GM20431 (cell line): ENCODE results near the gene CEP131.

Experiments used
- in situ Hi-C: fragments of 300-500 bp; cut with MseI, MboI; formaldehyde crosslinking; loops from one replicate; pipeline ENCODE4 v1.15.0; 2020; ENCODE audit warnings: low sequenced_read_pairs; ENCODE audit not compliant: unreplicated experiment

Gene CEP131

DNA sequence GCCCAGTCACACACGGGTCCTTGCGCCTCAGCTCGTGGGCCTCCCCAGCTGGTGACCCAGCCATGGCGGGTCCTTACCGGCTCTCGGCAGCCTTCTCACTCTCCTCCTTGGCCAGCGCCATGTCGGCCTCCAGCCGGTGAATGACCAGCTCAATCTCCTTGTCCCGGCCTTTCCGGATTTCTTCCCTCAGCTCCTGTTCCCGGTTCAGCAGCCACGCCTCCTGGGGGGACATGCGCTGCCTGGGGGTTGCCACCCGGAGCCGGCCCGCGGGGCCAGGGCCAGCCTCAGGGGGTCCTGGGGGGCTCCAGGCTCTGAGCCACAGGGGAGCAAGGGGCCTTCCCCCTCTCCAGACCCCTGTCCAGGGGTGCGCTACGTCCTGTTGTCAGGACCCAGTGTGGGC is 31.6 kb downstream of the CEP131 start:
- in situ Hi-C loops: no loop called here

DNA sequence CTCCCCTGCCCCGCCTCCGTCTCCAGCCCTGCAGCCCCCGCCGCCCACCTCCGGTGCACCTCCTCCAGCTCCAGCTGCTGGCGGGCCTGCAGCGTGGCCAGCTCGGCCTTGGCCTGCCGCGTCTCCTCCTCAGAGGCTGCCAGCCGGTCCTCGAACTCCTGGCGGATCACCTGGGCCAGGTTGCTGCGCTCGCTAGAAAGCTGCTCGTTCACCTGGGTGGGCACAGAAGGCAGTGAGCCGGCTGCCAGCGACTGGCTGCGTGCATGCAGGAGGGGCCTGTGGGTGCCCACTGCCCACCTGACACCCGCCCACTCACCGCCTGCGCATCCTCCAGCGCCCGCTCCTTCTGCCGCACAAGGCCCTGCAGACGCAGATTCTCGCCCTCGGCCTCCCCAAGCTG is 32.2 kb downstream of the CEP131 start:
- in situ Hi-C loops: no loop called here

DNA sequence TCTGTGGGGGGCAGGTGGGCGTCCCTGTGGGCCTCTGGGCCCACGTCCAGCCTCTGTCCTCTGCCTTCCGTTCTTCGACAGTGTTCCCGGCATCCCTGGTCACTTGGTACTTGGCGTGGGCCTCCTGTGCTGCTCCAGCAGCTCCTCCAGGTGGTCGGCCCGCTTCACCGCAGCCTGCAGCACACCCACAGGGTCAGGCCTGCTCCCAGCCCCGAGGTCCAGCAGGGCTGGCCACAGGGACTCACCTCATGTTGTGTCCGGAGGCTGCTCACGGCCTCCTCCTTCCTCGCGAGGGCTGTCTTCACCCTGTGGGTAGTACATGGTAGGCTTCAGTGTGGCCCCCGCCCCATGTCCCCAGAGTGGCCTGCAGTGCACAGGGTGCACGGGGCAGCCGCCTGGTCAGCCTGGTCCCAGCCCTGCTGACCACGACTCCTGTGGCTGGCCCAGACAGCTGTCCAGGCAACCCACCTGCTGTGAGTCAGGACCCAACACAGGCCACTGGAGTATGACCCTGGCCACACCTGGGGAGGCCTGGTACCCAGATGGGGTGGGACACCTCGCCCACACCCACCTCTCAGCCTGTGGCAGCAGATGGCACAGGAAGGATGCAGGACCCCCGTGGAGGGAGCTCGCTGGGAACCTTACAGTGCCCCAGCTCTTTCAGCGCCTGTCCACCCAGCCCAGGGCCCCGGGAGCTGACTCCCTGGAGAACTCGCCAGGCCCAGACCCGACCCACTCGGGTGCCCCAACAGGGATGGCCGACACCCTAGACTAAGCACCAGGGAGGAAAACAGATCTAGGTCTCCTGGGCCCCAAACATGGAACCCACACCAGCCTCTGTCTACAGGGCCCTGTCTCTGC is 32.9 kb downstream of the CEP131 start:
- in situ Hi-C loops: no loop called here

DNA sequence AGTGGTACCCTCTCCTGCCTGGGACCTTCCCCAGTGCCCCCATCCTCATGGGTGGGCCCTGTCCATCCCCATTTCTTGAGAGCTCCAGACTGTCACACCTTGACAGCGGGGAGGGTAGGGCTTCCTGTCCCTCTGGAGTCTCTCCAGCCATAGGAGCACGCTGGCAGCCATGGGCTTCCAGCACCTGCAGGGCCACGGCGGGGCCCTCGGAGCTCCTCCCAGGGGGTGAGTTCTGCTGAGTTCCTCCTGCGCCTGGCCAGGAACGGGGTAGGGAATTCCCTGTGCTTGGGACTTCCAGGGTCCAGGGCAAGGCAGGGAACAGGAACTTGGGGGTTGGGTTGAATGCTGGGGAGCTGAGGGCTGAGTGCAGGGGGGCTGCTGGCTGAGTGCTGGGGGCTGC is 33.7 kb downstream of the CEP131 start:
- in situ Hi-C loops: no loop called here

DNA sequence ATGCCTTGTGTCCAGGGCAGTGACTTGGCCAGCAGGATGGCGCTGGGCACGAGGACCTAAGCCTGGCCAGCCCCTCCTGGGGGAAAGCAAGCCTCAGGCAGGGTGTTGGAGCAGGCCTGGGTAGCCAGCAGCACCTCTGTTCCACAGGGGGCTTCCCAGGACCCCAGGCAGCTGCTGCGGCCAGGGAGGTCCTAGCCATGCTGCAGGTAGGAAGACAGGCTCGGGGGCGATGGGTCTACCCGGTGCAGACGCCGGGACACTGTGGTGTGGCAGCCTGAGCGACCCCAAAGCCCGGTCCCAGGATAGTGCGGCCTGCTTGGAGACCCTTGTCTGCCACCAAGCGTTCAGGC is 34.3 kb downstream of the CEP131 start:
- in situ Hi-C loops: no loop called here

DNA sequence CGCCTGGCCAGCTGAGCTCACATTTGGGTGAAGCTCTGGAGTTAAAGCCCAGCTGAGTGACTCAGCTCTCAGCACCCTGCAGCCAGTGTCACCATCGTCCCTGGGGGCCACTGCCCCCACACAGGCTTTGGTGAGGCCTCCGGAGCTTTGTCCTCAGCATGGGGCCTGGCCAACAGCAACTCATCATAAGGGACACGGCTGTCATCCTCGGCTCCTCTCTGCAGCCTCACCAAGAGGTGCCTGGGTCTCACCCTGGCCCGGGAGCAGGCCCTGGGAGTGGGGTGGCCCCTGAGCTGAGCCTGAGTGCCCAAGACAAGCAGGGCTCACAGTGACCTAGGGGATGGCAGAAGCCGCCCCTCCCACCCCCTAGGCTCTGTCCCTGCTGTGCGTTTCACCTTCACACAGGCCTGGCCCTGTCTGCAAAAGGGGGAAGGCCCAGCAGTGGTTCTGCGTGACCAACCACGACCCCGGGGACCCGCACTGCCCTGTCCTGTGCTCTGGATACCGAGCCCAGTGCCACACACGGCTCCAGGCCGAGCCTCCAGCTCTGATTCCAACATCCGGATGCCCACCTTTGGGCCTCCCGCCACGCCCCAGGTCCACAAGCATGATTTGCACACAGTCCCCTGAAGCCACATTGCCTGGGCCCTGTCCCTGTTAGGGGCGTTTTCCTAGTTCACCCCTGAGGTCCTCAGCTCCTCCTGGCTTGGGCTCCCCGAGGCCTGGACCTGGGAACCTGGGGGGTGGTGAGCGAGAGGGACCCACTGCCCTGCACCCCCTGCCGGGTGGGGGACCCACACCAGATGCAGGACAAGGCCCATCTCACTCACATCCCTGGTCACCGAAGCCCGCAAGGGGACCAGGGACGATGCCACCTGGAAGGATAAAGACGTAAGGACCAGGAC is 34.9 kb downstream of the CEP131 start:
- in situ Hi-C loops: no loop called here

DNA sequence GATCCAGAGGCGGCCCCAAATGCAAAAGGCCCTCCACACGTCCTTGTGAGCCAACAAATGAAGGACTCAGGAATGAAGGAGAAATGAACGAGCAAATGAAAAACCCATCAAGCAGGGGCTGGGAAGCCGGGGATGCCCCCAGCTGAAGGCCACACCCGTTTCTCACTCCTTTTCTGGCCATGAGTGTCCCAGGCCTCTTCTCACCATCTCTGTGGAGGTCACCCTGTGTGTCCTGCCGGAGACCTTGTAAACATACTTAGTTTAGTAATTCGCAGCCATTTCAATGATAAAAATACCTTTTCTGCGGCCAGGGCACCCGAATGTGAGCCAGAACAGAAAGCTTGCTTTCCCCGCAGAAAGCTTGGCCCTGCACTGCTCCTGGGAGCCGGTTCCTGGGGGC is 35.6 kb downstream of the CEP131 start:
- in situ Hi-C loops: no loop called here

DNA sequence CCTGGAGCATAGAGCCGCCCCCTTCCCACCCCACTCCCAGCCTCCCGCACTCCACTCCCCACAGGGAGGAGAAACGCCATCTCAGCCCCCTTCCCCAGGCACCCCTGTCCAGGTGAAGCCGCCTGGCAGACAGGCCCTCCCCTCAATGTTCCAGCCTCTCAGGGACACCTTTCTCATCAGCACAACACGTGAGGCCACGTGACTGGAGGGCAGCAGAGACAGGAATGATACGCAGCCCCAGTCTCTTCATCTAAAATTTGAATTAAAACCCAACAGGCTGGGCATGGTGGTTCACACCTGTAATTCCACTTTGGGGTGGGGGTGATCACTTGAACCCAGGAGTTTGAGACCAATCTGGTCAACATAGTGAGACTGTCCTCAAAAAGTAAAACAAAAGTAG is 36.6 kb downstream of the CEP131 start:
- in situ Hi-C loops: no loop called here

DNA sequence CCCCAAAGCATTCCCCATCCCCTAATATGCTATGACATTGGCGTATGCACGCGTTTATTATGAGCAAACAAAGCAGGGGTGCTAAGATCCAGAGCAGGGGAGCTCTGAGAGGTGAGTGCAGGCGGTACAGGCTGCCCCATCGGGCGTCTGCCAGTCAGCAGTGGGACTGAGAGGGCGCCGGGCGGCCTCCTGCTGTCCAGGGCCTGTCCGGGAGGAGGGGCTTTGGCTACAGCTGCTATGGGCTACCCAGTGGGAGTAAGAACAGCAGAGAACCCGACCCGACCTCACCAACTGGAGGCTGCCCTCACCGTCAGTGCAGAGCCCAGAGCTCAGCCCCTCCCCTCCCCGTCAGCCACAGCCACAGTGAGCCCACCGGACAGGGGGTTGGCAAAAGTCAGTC is 38.2 kb downstream of the CEP131 start:
- in situ Hi-C loops: no loop called here

DNA sequence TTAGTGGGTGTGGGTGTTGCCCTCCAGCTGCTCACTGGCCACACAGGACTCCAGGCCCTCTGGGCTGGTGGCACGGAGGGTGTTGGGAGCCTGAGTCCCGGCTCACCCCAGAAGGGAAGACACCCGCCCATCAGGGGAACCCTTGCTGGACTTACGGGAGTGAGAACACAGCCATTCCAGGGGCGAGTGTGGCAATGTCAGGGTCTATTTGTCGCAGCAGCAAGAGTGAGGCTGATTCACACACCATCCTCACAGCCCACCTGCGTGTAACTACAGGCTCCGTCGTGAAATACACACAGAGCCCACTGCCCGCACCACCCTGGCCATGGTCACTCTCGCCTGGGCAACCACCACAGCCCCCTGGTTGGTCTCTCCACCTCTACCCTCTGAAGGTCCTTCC is 39.0 kb downstream of the CEP131 start:
- in situ Hi-C loops: no loop called here

DNA sequence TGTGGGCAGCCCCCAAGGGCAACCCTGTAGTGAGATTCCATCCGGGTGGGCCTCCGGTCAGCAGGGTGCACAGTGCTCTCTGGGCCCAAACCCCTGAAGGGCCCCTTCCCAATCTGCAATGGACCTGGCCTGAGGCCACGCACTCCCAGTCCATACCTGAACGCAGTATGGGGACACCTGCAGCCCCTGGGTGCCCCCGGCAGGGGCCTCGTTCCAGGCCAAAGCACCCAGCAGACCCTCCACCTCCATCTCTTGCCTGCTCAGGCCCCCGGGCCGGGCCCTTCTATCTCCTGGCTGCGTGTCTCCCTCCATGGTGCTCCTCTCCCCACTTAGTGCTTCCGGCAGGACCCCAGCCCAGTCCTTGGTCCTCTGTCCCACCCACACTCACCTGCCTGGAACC is 39.4 kb downstream of the CEP131 start:
- in situ Hi-C loops: no loop called here

DNA sequence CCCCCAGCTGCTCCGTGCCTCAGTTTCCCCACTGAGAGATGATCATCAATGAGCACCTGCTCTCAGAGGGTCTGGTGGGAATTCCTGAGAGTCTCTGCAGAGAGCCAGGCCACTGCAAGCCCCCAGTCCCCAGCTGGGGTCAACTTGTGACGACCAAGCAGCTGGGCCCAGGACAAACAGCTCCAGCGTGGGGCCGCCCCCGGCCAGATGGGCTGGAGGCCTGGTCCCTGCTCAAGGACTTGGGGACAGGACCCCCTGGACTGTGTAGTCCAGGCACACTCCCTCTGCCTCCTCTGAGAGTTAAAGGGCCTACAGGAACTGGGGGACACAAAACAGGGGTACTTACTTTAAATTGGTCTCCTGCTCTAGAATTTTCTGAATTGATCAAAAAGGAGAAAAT is 40.2 kb downstream of the CEP131 start:
- in situ Hi-C loops: no loop called here

DNA sequence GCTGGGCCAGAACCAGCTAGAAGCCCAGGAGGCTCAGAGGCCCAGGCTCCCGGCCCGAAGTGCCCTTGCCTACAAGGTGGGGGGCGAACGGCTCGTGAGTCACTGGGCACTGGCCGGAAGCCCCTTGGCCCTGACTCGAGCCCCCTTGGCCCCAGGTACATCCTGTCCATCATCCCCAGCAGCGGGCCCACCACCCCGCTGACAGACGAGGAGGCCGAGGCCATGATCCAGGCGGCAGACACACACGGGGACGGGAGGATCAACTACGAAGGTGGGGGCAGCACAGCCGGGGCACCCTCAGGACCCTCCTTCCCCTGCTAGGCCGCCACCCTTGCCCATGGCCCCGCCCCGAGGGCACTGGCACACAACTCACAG is 41.0 kb downstream of the CEP131 start:
- in situ Hi-C loops: no loop called here

DNA sequence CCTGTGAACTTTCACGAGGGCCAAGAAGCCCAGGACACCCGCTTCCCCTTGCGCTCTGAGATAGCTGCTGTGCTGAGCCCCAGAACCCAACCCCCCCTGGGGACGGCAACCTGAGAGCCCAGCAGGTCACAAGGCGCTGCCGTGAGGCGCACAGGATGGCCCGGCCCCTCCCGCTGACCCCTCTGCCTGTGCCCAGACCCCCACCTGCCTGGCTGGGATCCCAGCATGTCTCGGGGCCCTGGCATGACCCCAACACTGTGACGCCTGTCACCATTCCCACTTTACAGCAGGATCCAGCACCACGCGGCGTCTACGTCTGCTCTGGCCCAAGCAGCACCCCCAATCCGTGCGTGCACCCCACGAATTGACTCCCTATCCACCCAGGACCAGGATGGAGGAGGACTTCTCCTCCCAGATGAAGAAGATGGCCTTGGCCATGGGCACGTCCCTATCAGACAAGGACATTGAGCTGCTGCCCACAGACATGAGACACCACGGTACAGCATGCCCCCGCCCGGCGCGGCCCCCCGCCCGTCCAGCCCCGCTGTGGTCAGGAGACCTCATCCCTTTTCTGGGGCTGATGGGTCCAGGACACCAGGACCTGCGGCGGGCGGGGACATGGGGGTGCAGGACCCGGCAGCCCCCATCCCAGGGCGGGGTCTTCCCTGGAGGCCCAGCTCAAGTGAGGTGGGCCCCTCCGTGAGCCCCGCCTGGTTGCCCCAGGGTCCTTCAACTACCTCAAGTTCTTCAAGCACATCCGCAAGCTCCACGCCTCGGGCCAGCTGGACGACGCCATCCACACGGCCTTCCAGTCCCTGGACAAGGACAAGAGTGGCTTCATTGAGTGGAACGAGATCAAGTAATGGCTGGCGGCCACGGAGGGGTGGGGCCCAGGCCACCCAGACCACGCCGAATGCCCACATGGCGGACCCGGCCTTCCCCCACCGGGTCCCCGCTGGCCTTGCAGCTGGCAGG is 41.6 kb downstream of the CEP131 start:
- in situ Hi-C loops: no loop called here

DNA sequence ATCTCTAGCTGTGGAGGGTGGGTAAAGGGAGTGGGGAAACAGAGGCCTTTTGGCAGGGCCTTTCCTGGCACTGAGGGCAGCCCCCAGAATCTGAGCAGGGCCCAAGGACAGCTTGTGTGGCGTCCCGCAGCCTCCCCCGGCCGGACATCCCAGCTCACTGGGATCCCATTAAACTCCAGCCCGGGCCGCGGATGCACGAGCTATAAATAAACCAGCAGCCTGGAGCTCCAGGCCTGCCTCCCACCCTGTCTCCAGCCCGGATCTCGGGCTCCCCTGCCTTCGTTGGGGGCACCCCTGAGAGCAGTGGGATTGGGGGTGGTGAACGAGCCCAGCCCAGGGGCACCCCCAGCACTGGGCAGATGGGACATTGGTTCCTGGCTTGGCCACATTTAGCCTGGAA is 42.9 kb downstream of the CEP131 start:
- in situ Hi-C loops: no loop called here

DNA sequence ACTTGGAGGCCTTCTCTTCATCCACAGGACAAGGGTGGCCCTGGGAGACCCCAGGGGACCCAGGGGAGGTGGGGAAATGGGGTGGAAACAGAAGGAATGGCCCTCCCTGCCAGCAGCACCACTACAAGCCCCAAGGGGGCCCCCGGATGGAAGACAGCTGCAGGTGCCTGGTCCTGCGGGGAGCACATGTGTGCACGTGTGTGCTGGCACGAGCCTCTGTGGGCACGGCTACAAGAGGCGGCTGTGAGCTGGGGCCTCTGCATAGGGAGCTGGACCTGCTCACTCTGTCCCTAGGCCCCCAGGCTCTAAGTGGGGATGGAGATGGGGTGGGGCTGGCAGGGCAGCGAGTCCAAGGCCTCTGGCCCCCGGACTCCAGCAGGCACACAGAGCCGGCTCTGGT is 43.5 kb downstream of the CEP131 start:
- in situ Hi-C loops: no loop called here

DNA sequence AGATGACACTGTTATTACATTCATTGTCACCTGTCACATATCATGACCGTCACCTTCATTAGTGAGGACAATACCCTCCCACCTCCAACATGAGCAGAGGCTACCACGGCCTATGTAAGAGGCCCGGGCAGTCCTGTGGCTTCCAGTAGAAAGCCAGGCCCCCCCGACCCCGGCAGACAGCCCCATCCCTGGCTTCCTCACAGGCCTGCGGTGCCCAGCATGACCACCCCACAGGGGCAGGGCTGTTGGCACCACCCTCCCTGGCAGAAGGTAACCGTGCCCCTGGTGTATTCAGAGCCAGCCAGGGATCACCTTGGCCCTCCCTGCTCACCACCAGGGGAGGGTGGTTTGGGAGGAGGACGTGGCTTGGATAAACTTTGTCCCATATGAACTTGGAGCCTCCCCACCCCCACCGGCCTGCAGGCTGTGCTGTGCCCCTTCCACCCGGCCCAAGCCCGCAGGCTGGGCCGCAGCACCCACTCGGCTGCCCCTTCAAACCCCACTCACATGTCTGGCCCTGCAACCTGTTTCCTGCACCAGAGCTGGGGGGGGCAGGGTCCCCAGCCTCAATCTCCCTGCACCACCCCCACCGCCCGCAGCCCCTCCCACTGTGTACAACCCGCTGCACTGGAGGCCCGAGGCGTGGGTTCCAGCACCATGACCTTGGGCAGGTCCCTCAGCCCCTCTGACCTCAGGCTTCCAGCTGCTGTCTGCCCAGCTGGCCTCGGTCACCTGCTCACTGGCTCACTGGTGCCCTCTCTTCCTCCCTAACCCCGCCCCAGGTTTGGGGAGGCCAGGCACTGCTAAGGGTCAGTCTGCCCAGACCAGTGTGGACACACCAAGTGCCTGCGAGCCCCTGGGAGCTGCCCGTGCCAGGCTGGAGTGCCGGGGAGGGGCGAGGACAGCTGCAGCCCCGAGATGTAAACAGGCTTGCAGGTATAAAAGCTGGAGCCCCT is 44.4 kb downstream of the CEP131 start:
- in situ Hi-C loops: no loop called here

DNA sequence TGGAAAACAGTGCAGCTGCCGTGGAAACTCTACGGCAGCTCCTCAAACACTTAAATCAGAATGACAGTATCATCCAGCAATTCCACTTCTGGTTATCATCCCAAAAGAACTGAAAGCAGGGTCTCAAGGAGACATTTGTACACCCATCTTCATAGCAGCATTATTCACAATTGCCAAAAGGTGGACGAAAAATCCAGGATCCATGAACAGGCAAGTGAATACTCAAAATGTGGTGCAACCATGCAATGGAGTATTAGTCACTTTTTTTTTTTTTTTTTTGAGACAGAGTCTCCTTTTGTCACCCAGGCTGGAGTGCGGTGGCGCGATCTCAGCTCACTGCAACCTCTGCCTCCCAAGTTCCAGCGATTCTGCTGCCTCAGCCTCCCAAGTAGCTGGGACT is 46.1 kb downstream of the CEP131 start:
- in situ Hi-C loops: no loop called here

DNA sequence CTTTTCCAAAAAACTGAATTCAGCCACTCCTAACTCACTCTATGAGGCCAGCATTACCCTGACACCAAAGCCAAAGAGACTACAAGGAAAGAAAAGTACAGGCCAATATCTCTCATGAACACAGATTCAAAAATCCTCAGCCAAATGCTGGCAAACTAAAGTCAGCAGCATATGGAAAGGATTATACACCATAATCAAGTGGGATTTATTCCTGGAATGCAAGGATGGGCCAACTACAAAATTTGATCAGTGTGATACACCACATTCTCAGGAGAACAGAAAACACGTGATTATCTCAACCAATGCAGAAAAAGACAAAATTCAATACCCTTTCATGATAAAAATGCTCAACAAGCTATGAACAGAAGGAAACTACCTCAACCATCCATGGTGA is 49.0 kb downstream of the CEP131 start:
- in situ Hi-C loops: no loop called here
